T-cell (primary cell): ENCODE measurements around the gene XPOT. TPM values are rescaled to one million over a fixed set of nuclear protein-coding genes. Genes with fewer than 3 reads are reported as not detected.
A peak's percentile ranks its signal among the peaks of the same experiment; 100 is the strongest.

Experiments used
- ATAC-seq, 4 experiments: fragments of 200-7000 bp in 3 of 4; fragments of 150-1000 bp in 1 of 4; cut with Tn5 transposase; replicated peaks in 1 of 4; 1 replicate in 3 of 4; 2 replicates in 1 of 4; pipeline ENCODE4 v1.10.0; 2021; ENCODE audit warnings: moderate library complexity in 3 of 4, mild to moderate bottlenecking in 2 of 4, moderate number of reproducible peaks in 1 of 4
- CTCF ChIA-PET, 2 donors: fragments of 300-600 bp; sonication (Branson Sonifier 250); formaldehyde crosslinking; loops; one replicate each; lab custom pipeline; 2022; ENCODE audit warnings: antibody characterized with exemption in 2 of 2; lab: Charles Lee
- POLR2A ChIA-PET, 2 donors: fragments of 300-600 bp; sonication (Branson Sonifier 250); formaldehyde crosslinking; loops; one replicate each; lab custom pipeline; 2022; ENCODE audit warnings: antibody characterized with exemption in 2 of 2; lab: Charles Lee
- DNase-seq, 35 experiments: peaks; one replicate each; pipeline versions ENCODE4 v3.0.0 to v3.0.0-alpha.2; 2013 to 2023
- H3K27ac ChIP-seq: one replicate; pipeline ENCODE4 v1.5.1; 2013; ENCODE audit warnings: low read length
- H3K27me3 ChIP-seq, 2 experiments: replicated peaks in 1 of 2; 1 replicate in 1 of 2; 2 replicates in 1 of 2; pipeline versions ENCODE4 v1.6.1 to v1.7.0; 2013; ENCODE audit warnings: low read length in 1 of 2, mixed read lengths in 1 of 2; ENCODE audit not compliant: control insufficient read depth in 2 of 2, insufficient read depth in 2 of 2; ENCODE audit errors: extremely low read depth in 1 of 2
- H3K36me3 ChIP-seq, 2 donors: 1 replicate in 1 of 2; 2 replicates in 1 of 2; pipeline versions ENCODE4 v1.6.1 to v1.7.0; 2013; ENCODE audit warnings: low read length in 1 of 2; ENCODE audit not compliant: control insufficient read depth in 2 of 2, insufficient read depth in 1 of 2; ENCODE audit errors: extremely low read depth in 1 of 2
- H3K4me1 ChIP-seq, 2 experiments: 1 replicate in 1 of 2; 2 replicates in 1 of 2; pipeline versions ENCODE4 v1.6.1 to v1.7.0; 2013; ENCODE audit warnings: low read length in 2 of 2, mixed read lengths in 1 of 2; ENCODE audit not compliant: insufficient read depth in 2 of 2, control insufficient read depth in 1 of 2; ENCODE audit errors: extremely low read depth in 1 of 2
- H3K4me3 ChIP-seq, 2 donors: 1 replicate in 1 of 2; 2 replicates in 1 of 2; pipeline versions ENCODE4 v1.5.1 to v1.7.0; 2013; ENCODE audit warnings: mild to moderate bottlenecking in 2 of 2, low read length in 1 of 2, moderate library complexity in 1 of 2; ENCODE audit not compliant: control insufficient read depth in 1 of 2; ENCODE audit errors: extremely low read depth in 1 of 2
- H3K9me3 ChIP-seq: 2 replicates; pipeline ENCODE4 v1.7.0; 2013
- H3K27ac Mint-ChIP-seq, 2 donors: one replicate each; pipeline ENCODE4 v1.8.0; 2020 to 2021; ENCODE audit warnings: mild to moderate bottlenecking in 2 of 2, mixed read lengths in 2 of 2
- H3K27me3 Mint-ChIP-seq, 2 donors: one replicate each; pipeline ENCODE4 v1.8.0; 2021 to 2022; ENCODE audit warnings: mixed read lengths in 2 of 2
- H3K36me3 Mint-ChIP-seq: one replicate; pipeline ENCODE4 v1.8.0; 2021; ENCODE audit warnings: mixed read lengths
- H3K4me1 Mint-ChIP-seq, 3 donors: one replicate each; pipeline ENCODE4 v1.8.0; 2020 to 2022; ENCODE audit warnings: mixed read lengths in 3 of 3, mild to moderate bottlenecking in 1 of 3
- H3K4me3 Mint-ChIP-seq, 3 donors: one replicate each; pipeline ENCODE4 v1.8.0; 2020 to 2022; ENCODE audit warnings: mild to moderate bottlenecking in 3 of 3, mixed read lengths in 3 of 3, moderate library complexity in 3 of 3
- H3K9me3 Mint-ChIP-seq, 3 donors: one replicate each; pipeline ENCODE4 v1.8.0; 2020 to 2022; ENCODE audit warnings: mixed read lengths in 3 of 3
- WGBS: methylation state at CpG from one replicate; pipeline ENCODE4 v1.1.5; 2013; ENCODE audit warnings: missing lambda C conversion rate; ENCODE audit not compliant: insufficient coverage; 5-methylcytosine and 5-hydroxymethylcytosine counted together
- total RNA-seq, 35 experiments: library from RNA in 6 of 35; stranded (reverse) in 6 of 35; fragments of 120-200 nt in 1 of 35; gene quantifications; one replicate each; pipeline versions ENCODE4 v1.2.1 to v1.2.4 and lab custom pipeline; 2013 to 2026

XPOT gene
- total RNA-seq, 5 donors from 2014 or later (not counting 1 experiment from before 2014, with no cell fraction given): 53.9 to 94.2 (median 81.3) TPM

GRCh38 chr12:64480148-64480547, 76.0 kb downstream of the XPOT start:
- H3K27me3 ChIP-seq: no peaks in the 10 kb centered on the region
- Mint-ChIP-seq H3K9me3 (peaks cover 0 to 17% (median 4%) of the 10 kb centered on the region in 3 donors), H3K27me3 (no peaks in the 10 kb centered on the region), H3K36me3 (peaks cover 36% of the 10 kb centered on the region), H3K27ac (no peak overlapping the region), H3K4me3 (no peak overlapping the region), H3K4me1 (peaks cover 0 to 9% (median 8%) of the 10 kb centered on the region in 3 donors)
- no CpG with 5 or more reads among the region's 1 CpG for WGBS
- CTCF ChIA-PET: interaction anchor here in 1 of 2 donors (1.5 kb wide), 1 partner anchor 69 kb away, joined by 3 read pairs; no protein-coding TSS in a partner anchor
- DNase-seq (no peak), ATAC-seq (no peak)
- peaks cover 0 to 22% of the 10 kb centered on the region in 2 donors for H3K36me3 ChIP-seq
- POLR2A ChIA-PET: no interaction called here
- no peaks in the 10 kb centered on the region for H3K4me1 ChIP-seq
- H3K4me3 ChIP-seq: no peak overlapping the region
- no peak overlapping the region for H3K27ac ChIP-seq
- no peaks in the 10 kb centered on the region for H3K9me3 ChIP-seq

GRCh38 chr12:64486657-64487056, 82.5 kb downstream of the XPOT start:
- H3K9me3 ChIP-seq: no peaks in the 10 kb centered on the region
- H3K27me3 ChIP-seq: no peaks in the 10 kb centered on the region
- DNase-seq (no peak), ATAC-seq (no peak)
- Mint-ChIP-seq H3K27me3 (no peaks in the 10 kb centered on the region), H3K27ac (no peak overlapping the region), H3K4me1 (peaks cover 0 to 1% (median 0%) of the 10 kb centered on the region in 3 donors), H3K4me3 (no peak overlapping the region), H3K9me3 (no peaks in the 10 kb centered on the region), H3K36me3 (peaks cover 46% of the 10 kb centered on the region)
- ChIA-PET CTCF (no interaction called here), POLR2A (interaction anchor here in 1 of 2 donors (0.6 kb wide), 1 partner anchor 240 kb away, joined by 6 read pairs; no protein-coding TSS in a partner anchor)
- WGBS: no CpG with 5 or more reads among the region's 3 CpGs
- H3K27ac ChIP-seq: no peak overlapping the region
- no peak overlapping the region for H3K4me3 ChIP-seq
- H3K36me3 ChIP-seq: peaks cover 0 to 43% of the 10 kb centered on the region in 2 donors
- H3K4me1 ChIP-seq: no peaks in the 10 kb centered on the region

GRCh38 chr12:64491718-64492117, 87.5 kb downstream of the XPOT start:
- peaks cover 2 to 3% of the 10 kb centered on the region in 2 experiments for H3K4me1 ChIP-seq
- H3K36me3 ChIP-seq: peaks cover 0 to 32% of the 10 kb centered on the region in 2 donors
- Mint-ChIP-seq H3K27ac (no peak overlapping the region), H3K9me3 (no peaks in the 10 kb centered on the region), H3K4me1 (peaks cover 13 to 19% (median 14%) of the 10 kb centered on the region in 3 donors), H3K36me3 (peaks cover 46% of the 10 kb centered on the region), H3K4me3 (no peak overlapping the region), H3K27me3 (no peaks in the 10 kb centered on the region)
- H3K27ac ChIP-seq: no peak overlapping the region
- no peaks in the 10 kb centered on the region for H3K9me3 ChIP-seq
- no peaks in the 10 kb centered on the region for H3K27me3 ChIP-seq
- ChIA-PET POLR2A (interaction anchor here in 1 of 2 donors (0.7 kb wide), 1 partner anchor 1866 kb away, joined by 3 read pairs; no protein-coding TSS in a partner anchor), CTCF (no interaction called here)
- no CpG with 5 or more reads among the region's 1 CpG for WGBS
- DNase-seq (no peak), ATAC-seq (no peak)
- H3K4me3 ChIP-seq: no peak overlapping the region

GRCh38 chr12:64493513-64493912, 89.3 kb downstream of the XPOT start:
- peaks cover 49% of the 10 kb centered on the region for H3K36me3 Mint-ChIP-seq
- no peak overlapping the region for H3K27ac Mint-ChIP-seq
- Histone ChIP-seq H3K36me3 (peaks cover 0 to 30% of the 10 kb centered on the region in 2 donors), H3K9me3 (no peaks in the 10 kb centered on the region), H3K27me3 (no peaks in the 10 kb centered on the region), H3K27ac (no peak overlapping the region), H3K4me3 (no peak overlapping the region), H3K4me1 (peaks cover 2 to 3% of the 10 kb centered on the region in 2 experiments)
- H3K27me3 Mint-ChIP-seq: no peaks in the 10 kb centered on the region
- no peak overlapping the region for H3K4me3 Mint-ChIP-seq
- POLR2A ChIA-PET: no interaction called here
- ATAC-seq: no peak
- no peak for DNase-seq
- H3K9me3 Mint-ChIP-seq: no peaks in the 10 kb centered on the region
- CTCF ChIA-PET: no interaction called here
- WGBS: 100% methylated on average over 2 of the region's 3 CpGs
- H3K4me1 Mint-ChIP-seq: peaks cover 13 to 19% (median 14%) of the 10 kb centered on the region in 3 donors

- Mint-ChIP-seq H3K27ac (peak overlapping the region in 1 of 2 donors; percentile 48), H3K9me3 (no peaks in the 10 kb centered on the region), H3K36me3 (peaks cover 41% of the 10 kb centered on the region), H3K27me3 (no peaks in the 10 kb centered on the region), H3K4me1 (peaks cover 13 to 19% (median 14%) of the 10 kb centered on the region in 3 donors), H3K4me3 (no peak overlapping the region)
- no peaks in the 10 kb centered on the region for H3K27me3 ChIP-seq
- ChIA-PET CTCF (interaction anchor here in 1 of 2 donors (0.7 kb wide), 2 partner anchors 123 to 303 kb away, joined by 3 to 4 read pairs; no protein-coding TSS in a partner anchor), POLR2A (interaction anchor here in 1 of 2 donors (0.6 kb wide), 1 partner anchor 194 kb away, joined by 4 read pairs; no protein-coding TSS in a partner anchor)
- peaks cover 2 to 3% of the 10 kb centered on the region in 2 experiments for H3K4me1 ChIP-seq
- H3K27ac ChIP-seq: no peak overlapping the region
- peak in 2 of 4 experiments; percentile 27 to 44 for ATAC-seq
- H3K36me3 ChIP-seq: peaks cover 0 to 28% of the 10 kb centered on the region in 2 donors
- no peak for DNase-seq
- H3K4me3 ChIP-seq: no peak overlapping the region
- no peaks in the 10 kb centered on the region for H3K9me3 ChIP-seq
- WGBS: 83% methylated on average over 1 of the region's 5 CpGs
These were observed 91.0 kb downstream of the XPOT start for GRCh38 chr12:64494998-64495729.

GRCh38 chr12:64496839-64497400, 92.7 kb downstream of the XPOT start:
- Mint-ChIP-seq H3K27ac (no peak overlapping the region), H3K36me3 (peaks cover 35% of the 10 kb centered on the region), H3K9me3 (no peaks in the 10 kb centered on the region), H3K4me1 (peaks cover 13 to 17% (median 14%) of the 10 kb centered on the region in 3 donors), H3K4me3 (no peak overlapping the region), H3K27me3 (no peaks in the 10 kb centered on the region)
- Histone ChIP-seq H3K9me3 (no peaks in the 10 kb centered on the region), H3K27ac (no peak overlapping the region), H3K36me3 (peaks cover 0 to 23% of the 10 kb centered on the region in 2 donors), H3K27me3 (no peaks in the 10 kb centered on the region), H3K4me1 (peaks cover 2 to 3% of the 10 kb centered on the region in 2 experiments), H3K4me3 (no peak overlapping the region)
- DNase-seq: no peak
- no peak for ATAC-seq
- no CpG with 5 or more reads among the region's 2 CpGs for WGBS
- POLR2A ChIA-PET: interaction anchor here in 1 of 2 donors (0.6 kb wide), 1 partner anchor 28 kb away, joined by 3 read pairs; no protein-coding TSS in a partner anchor
- CTCF ChIA-PET: no interaction called here
